HepG2 (cell line): ENCODE results near the gene OPA3. TPM values are rescaled to one million over a fixed set of nuclear protein-coding genes. Genes with fewer than 3 reads are reported as not detected.

Source experiments
- ATAC-seq: fragments of 200-7000 bp; cut with Tn5 transposase; 3 replicates; pipeline ENCODE4 v1.9.1; 2020; ENCODE audit warnings: mild to moderate bottlenecking, moderate library complexity
- BruUV-seq: library from RNA; stranded (reverse); fragments of 400-500 nt; replicated peaks from 2 replicates; lab custom pipeline; 2021; lab: Mats Ljungman, UMichigan
- CTCF ChIA-PET: fragments of 300-600 bp; formaldehyde crosslinking; extraction: SDS; loops from one replicate; lab custom pipeline; 2021; ENCODE audit warnings: low total read pairs, inconsistent platforms, low intra/inter-chr PET ratio; lab: Yijun Ruan, JAX
- POLR2A ChIA-PET: fragments of 350-600 bp; sonication (Branson Sonifier 250); formaldehyde crosslinking; loops from one replicate; lab custom pipeline; 2020; ENCODE audit warnings: antibody characterized with exemption, inconsistent platforms; lab: Yijun Ruan, JAX
- DNase-seq: peaks from one replicate; pipeline ENCODE4 v3.0.0-alpha.2; 2015; ENCODE audit warnings: low spot score
- FAIRE-seq: peaks from 3 replicates; lab custom pipeline; 2011; peaks lifted over from hg19 to GRCh38; lab: Jason Lieb, UNC
- H2AFZ ChIP-seq: one replicate; pipeline ENCODE4 v1.6.1; 2011; ENCODE audit warnings: low read length, inconsistent platforms
- H3K27ac ChIP-seq: fragments of 300-600 bp; 3 replicates; pipeline ENCODE4 v1.8.0; 2011; ENCODE audit warnings: mixed run types, mild to moderate bottlenecking, mixed read lengths, low read length, inconsistent platforms; ENCODE audit not compliant: insufficient read depth; ENCODE audit errors: extremely low read length
- H3K27me3 ChIP-seq, 2 experiments: fragments of 200-600 bp in 1 of 2; 2 replicates in 1 of 2; 3 replicates in 1 of 2; pipeline versions ENCODE4 v1.6.0 to v1.8.0; 2011; ENCODE audit warnings: low read length in 2 of 2, mild to moderate bottlenecking in 2 of 2, moderate library complexity in 2 of 2, inconsistent platforms in 1 of 2; ENCODE audit not compliant: insufficient read depth in 2 of 2, control insufficient read depth in 1 of 2
- H3K36me3 ChIP-seq, 2 experiments: fragments of 200-600 bp in 1 of 2; replicated peaks in 1 of 2; 2 replicates in 1 of 2; 3 replicates in 1 of 2; pipeline versions ENCODE4 v1.5.1 to v1.8.0; 2011; ENCODE audit warnings: low read length in 2 of 2, inconsistent platforms in 1 of 2; ENCODE audit not compliant: insufficient read depth in 2 of 2, control insufficient read depth in 1 of 2
- H3K4me1 ChIP-seq: 2 replicates; pipeline ENCODE4 v1.5.1; 2012; ENCODE audit warnings: low read length, inconsistent platforms; ENCODE audit not compliant: insufficient read depth
- H3K4me2 ChIP-seq: 2 replicates; pipeline ENCODE4 v1.6.0; 2011; ENCODE audit warnings: low read depth, low read length, inconsistent platforms
- H3K4me3 ChIP-seq, 3 experiments: fragments of 200-600 bp in 1 of 3; sonication (generic), shearing (Covaris generic) in 1 of 3; replicated peaks in 1 of 3; 2 replicates each; pipeline ENCODE4 v1.5.1; 2011 to 2016; ENCODE audit warnings: low read length in 3 of 3, inconsistent platforms in 2 of 3, low read depth in 2 of 3, mild to moderate bottlenecking in 2 of 3, control low read depth in 1 of 3, mixed read lengths in 1 of 3; ENCODE audit not compliant: insufficient read depth in 1 of 3
- H3K79me2 ChIP-seq: one replicate; pipeline ENCODE4 v1.6.1; 2011; ENCODE audit warnings: low read length, inconsistent platforms; ENCODE audit not compliant: insufficient read depth
- H3K9ac ChIP-seq: 2 replicates; pipeline ENCODE4 v1.6.0; 2011; ENCODE audit warnings: mild to moderate bottlenecking, low read depth, low read length, inconsistent platforms; ENCODE audit not compliant: insufficient read depth
- H3K9me3 ChIP-seq: 2 replicates; pipeline ENCODE4 v1.5.1; 2012; ENCODE audit warnings: mild to moderate bottlenecking, low read length
- H4K20me1 ChIP-seq: 2 replicates; pipeline ENCODE4 v1.6.0; 2011; ENCODE audit warnings: inconsistent platforms, mild to moderate bottlenecking, low read length, moderate library complexity; ENCODE audit not compliant: insufficient read depth
- ATF7 ChIP-seq, 2 experiments: fragments of 450-650 bp in 1 of 2; sonication (generic) in 1 of 2; formaldehyde crosslinking in 1 of 2; IDR thresholded peaks; 2 replicates each; pipeline versions ENCODE4 v1.4.0 to v1.6.1; 2016 to 2020; ENCODE audit warnings: antibody characterized with exemption in 1 of 2, mild to moderate bottlenecking in 1 of 2, missing genetic modification reagents in 1 of 2
- IRF9 ChIP-seq: sonication (generic); formaldehyde crosslinking; IDR thresholded peaks from 2 replicates; pipeline ENCODE4 v1.8.0; 2022; ENCODE audit warnings: missing genetic modification reagents, mild to moderate bottlenecking, borderline replicate concordance
- PPARG ChIP-seq: conservative IDR thresholded peaks from 2 replicates; pipeline ENCODE4 v1.6.1; 2016; ENCODE audit warnings: missing biosample characterization, missing genetic modification reagents
- RERE ChIP-seq: IDR thresholded peaks from 2 replicates; pipeline ENCODE4 v1.6.1; 2016; ENCODE audit warnings: low read depth, missing genetic modification reagents, missing compliant biosample characterization
- SMAD3 ChIP-seq: sonication (generic); formaldehyde crosslinking; IDR thresholded peaks from 2 replicates; pipeline ENCODE4 v1.4.0; 2020; ENCODE audit warnings: missing genetic modification reagents
- TBP ChIP-seq: sonication (generic); formaldehyde crosslinking; IDR thresholded peaks from 2 replicates; pipeline ENCODE4 v1.5.0; 2020; ENCODE audit warnings: missing genetic modification reagents
- ZEB1 ChIP-seq: IDR thresholded peaks from 2 replicates; pipeline ENCODE4 v1.6.1; 2012; ENCODE audit warnings: mild to moderate bottlenecking, low read depth, inconsistent platforms; ENCODE audit not compliant: insufficient replicate concordance
- ZNF3 ChIP-seq: IDR thresholded peaks from 2 replicates; pipeline ENCODE4 v1.7.0; 2017; ENCODE audit warnings: inconsistent platforms
- ZNF589 ChIP-seq: sonication (generic); formaldehyde crosslinking; conservative IDR thresholded peaks from 2 replicates; pipeline ENCODE4 v1.8.0; 2022; ENCODE audit warnings: mild to moderate bottlenecking, moderate library complexity, missing genetic modification reagents
- ZNF629 ChIP-seq: sonication (generic); formaldehyde crosslinking; conservative IDR thresholded peaks from 2 replicates; pipeline ENCODE4 v1.5.0; 2020; ENCODE audit warnings: missing genetic modification reagents
- WGBS: methylation state at CpG from one replicate; pipeline ENCODE4 v1.1.6; 2017; ENCODE audit warnings: low lambda C conversion rate; 5-methylcytosine and 5-hydroxymethylcytosine counted together
- in situ Hi-C: cut with HindIII; loops from 2 replicates; pipeline ENCODE4 v1.10.0; 2017; ENCODE audit warnings: low pct_unique_long_range_greater_than_20kb; ENCODE audit not compliant: extremely low pct_ligation_motif_present
- intact Hi-C: fragments of 100-400 bp; cut with micrococcal nuclease; formaldehyde crosslinking; loops from one replicate; pipeline ENCODE4 v1.10.0; 2022; ENCODE audit not compliant: unreplicated experiment
- polyA plus RNA-seq, 8 experiments: library from polyadenylated mRNA; depleted of rRNA in 3 of 8; stranded (reverse) in 7 of 8; unstranded in 1 of 8; fragments of >200 nt; fragmentation: Illumina TruSeq in 4 of 8; extraction: Trizol in 4 of 8; gene quantifications; 2 replicates each; pipeline versions ENCODE4 v1.2.1 to v1.2.3, GENCODE V29; 2011 to 2016; ENCODE audit warnings: low read depth in 4 of 8, missing spikeins in 1 of 8, mixed read lengths in 1 of 8; ENCODE audit not compliant: insufficient read depth in 1 of 8
- total RNA-seq, 5 experiments: library from RNA; depleted of rRNA; stranded (reverse); fragments of >200 nt; fragmentation: Illumina TruSeq; extraction: Trizol; gene quantifications; 2 replicates each; pipeline ENCODE4 v1.2.3, GENCODE V29; 2016; ENCODE audit warnings: low read depth in 1 of 5

Gene OPA3
- total and polyA plus RNA-seq, 2 of the 13 experiments (the other 11 are each of a cell fraction or from before 2014, with no cell fraction given) = 8.3 to 17.7 TPM

GRCh38 chr19:45478454-45479238 is 106.0 kb downstream of the OPA3 start (continued):
- TF ChIP-seq ZEB1 (peak; percentile 90), SMAD3 (CRISPR knock-in tag) (peak; percentile 85; the same call in 1 of the 2 replicates)

- no peaks in the 10 kb centered on the region for H3K79me2 ChIP-seq
- ChIA-PET POLR2A (interaction anchor here (1.0 to 2.3 kb wide), 8 partner anchors 9 to 74 kb away, joined by 3 to 33 read pairs (median 8); partner anchors contain the start of genes FOSB and PPP1R13L), CTCF (interaction anchor here (2.6 to 3.5 kb wide), 4 partner anchors 31 to 73 kb away, joined by 9 to 117 read pairs (median 34); partner anchors contain the start of gene PPP1R13L)
- intact Hi-C loops (loop anchor here (1.0 kb wide), 2 partner anchors 39 to 51 kb away; no protein-coding TSS in a partner anchor), in situ Hi-C loops (loop anchor here (5.0 to 10.0 kb wide), 2 partner anchors 36 to 53 kb away; partner anchors contain the start of gene ERCC1)
- H4K20me1 ChIP-seq = no peaks in the 10 kb centered on the region
- no peak overlapping the region for H2AFZ ChIP-seq
- 0 out of 2 replicates have a peak, but pooled peaks have one; percentile 9 for TF ChIP-seq IRF9 (CRISPR knock-in tag)
- peak; percentile 85; the same call in 1 of the 2 replicates for TF ChIP-seq ZNF3 (CRISPR knock-in tag)
- 0 out of 2 replicates have a peak, but pooled peaks have one; percentile 3 for TF ChIP-seq ZNF589 (CRISPR knock-in tag)
- peak; percentile 70 for TF ChIP-seq ZNF629 (CRISPR knock-in tag)
- TF ChIP-seq TBP (CRISPR knock-in tag) = no peak
- TF ChIP-seq ATF7 (IDR thresholded peaks at IDR 0.05) = no peak
- TF ChIP-seq ATF7 (CRISPR knock-in tag; IDR thresholded peaks at IDR 0.05) = no peak
- TF ChIP-seq RERE (CRISPR knock-in tag) = peak; percentile 8; the same call in 1 of the 2 replicates
- no peak for TF ChIP-seq PPARG (CRISPR knock-in tag)
- peaks cover 0 to 16% of the 10 kb centered on the region in 2 experiments; a peak in 2 of 5 replicates for H3K27me3 ChIP-seq
- peaks cover 34% of the 10 kb centered on the region for H3K4me1 ChIP-seq
- peak overlapping the region; percentile 37; the same call in 1 of the 2 replicates for H3K9ac ChIP-seq
- peak overlapping the region; percentile 35 to 70 (median 60) for H3K4me3 ChIP-seq
- BruUV-seq = no TSS peak
- no peaks in the 10 kb centered on the region for H3K36me3 ChIP-seq
- H3K9me3 ChIP-seq = no peaks in the 10 kb centered on the region
- ATAC-seq (peak; percentile 6; the same call in 2 of the 3 replicates), DNase-seq (no peak), FAIRE-seq (no peak)
- peak overlapping the region; percentile 86 for H3K4me2 ChIP-seq
- H3K27ac ChIP-seq = no peak overlapping the region
- WGBS = under 1% methylated on average over 12 of the region's 12 CpGs
Measured at GRCh38 chr19:45477713-45478453, 106.7 kb downstream of the OPA3 start.
